C4-2B (cell line): ENCODE data around the gene NCMAP.
A peak's percentile ranks its signal among the peaks of the same experiment; 100 is the strongest.

Experiments used
- H3K27ac ChIP-seq: fragments of 450-650 bp; 2 replicates; pipeline ENCODE4 v1.5.1; 2017
- ZFX ChIP-seq: fragments of 450-650 bp; IDR thresholded peaks from 2 replicates; pipeline ENCODE4 v1.6.1; 2017
- TF ChIP-seq, protein P1 (sequence below): fragments of 450-650 bp; conservative IDR thresholded peaks from 2 replicates; pipeline ENCODE4 v1.5.1; 2017; ENCODE audit warnings: mild to moderate bottlenecking

NCMAP gene

GRCh38 chr1:24535778-24536177 lies 20.1 kb upstream of the NCMAP start:
- no peak overlapping the region for H3K27ac ChIP-seq
- TF ChIP-seq ZFX, result no peak
- TF ChIP-seq, protein P1, sequence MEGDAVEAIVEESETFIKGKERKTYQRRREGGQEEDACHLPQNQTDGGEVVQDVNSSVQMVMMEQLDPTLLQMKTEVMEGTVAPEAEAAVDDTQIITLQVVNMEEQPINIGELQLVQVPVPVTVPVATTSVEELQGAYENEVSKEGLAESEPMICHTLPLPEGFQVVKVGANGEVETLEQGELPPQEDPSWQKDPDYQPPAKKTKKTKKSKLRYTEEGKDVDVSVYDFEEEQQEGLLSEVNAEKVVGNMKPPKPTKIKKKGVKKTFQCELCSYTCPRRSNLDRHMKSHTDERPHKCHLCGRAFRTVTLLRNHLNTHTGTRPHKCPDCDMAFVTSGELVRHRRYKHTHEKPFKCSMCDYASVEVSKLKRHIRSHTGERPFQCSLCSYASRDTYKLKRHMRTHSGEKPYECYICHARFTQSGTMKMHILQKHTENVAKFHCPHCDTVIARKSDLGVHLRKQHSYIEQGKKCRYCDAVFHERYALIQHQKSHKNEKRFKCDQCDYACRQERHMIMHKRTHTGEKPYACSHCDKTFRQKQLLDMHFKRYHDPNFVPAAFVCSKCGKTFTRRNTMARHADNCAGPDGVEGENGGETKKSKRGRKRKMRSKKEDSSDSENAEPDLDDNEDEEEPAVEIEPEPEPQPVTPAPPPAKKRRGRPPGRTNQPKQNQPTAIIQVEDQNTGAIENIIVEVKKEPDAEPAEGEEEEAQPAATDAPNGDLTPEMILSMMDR, result no peak

GRCh38 chr1:24536391-24536840 lies 19.5 kb upstream of the NCMAP start:
- H3K27ac ChIP-seq, result no peak overlapping the region
- TF ChIP-seq ZFX, result no peak
- TF ChIP-seq, protein P1, result no peak

- TF ChIP-seq ZFX, result no peak
- TF ChIP-seq, protein P1, result no peak
- H3K27ac ChIP-seq, result no peak overlapping the region
These were observed 15.6 kb upstream of the NCMAP start for GRCh38 chr1:24540051-24540905.

DNA sequence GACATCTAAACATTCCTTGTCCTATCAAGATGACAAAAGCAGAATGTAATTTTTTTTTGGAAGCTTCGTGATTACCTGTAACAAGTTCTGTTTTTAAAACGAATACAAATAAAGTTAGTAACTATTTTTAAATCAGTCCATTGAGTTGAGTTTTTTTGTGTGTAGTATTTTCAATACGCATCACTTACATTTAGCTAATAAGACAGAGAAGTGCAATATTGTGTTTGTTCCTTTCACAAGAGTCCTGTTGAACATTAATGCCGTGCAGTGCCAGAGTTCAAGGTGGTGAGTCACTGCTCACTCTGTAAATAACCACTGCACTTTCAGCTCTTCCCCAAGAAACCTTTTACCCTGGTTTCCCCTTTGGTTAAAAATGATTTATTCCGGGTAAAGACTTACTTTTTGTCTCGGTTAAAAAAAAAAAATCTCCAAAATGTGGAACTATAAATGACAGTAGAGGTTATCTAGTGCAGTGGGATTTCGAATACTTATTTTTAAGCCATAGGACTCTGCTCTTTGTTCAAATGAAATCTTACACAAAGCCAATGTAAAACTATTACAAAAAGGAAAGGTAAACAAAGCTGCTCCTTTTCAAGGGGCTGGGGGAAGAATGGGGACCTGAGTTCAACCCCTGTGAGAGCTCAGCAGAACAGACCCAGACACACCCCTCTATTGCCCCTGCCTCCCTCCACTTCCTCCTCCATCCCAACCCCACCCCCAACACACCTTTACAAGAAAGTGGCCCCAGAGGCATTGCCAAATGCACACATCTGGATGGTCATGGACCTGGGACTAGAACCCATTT lies 14.8 kb upstream of the NCMAP start:
- TF ChIP-seq, protein P1, result no peak
- no peak for TF ChIP-seq ZFX
- no peak overlapping the region for H3K27ac ChIP-seq

DNA sequence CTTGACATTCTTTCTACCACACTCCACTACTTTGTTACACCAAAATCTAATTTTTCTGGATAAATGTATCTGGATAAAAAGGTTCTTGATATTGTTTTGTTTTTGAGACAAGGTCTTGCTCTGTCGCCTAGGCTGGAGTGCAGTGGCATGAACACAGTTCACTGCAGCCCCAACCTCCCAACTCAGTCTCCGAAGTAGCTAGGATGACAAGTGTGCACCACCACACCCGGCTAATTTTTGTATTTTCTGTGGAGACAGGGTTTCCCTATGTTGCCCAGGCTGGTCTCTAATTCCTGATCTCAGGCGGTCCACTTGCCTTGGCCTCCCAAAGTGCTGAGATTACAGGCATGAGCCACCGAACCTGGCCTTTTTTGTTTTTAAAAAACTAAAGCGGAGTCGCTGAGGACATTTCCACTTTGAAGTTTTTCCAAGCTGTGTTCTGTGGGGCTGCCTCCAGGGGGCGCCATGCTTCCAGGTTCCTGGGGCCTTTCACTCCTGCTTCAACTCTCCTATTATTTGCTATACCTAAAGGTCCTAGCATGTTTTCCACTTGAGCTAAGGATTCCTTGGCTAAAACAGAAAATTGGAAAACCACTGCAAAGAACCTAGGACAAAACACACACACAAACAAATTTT lies 14.1 kb upstream of the NCMAP start:
- TF ChIP-seq, protein P1, result peak; percentile 71
- TF ChIP-seq ZFX, result no peak
- no peak overlapping the region for H3K27ac ChIP-seq

GRCh38 chr1:24544239-24544638 lies 11.6 kb upstream of the NCMAP start:
- H3K27ac ChIP-seq, result no peak overlapping the region
- TF ChIP-seq, protein P1, result no peak
- no peak for TF ChIP-seq ZFX
